HFF-Myc (cell line): ENCODE results near the gene ICAM3.

Experiments
- DNase-seq: peaks from one replicate; pipeline ENCODE4 v3.0.0-alpha.2; 2011; ENCODE audit warnings: low read depth; ENCODE audit errors: extremely low read depth
- H3K4me3 ChIP-seq: replicated peaks from 2 replicates; pipeline ENCODE4 v1.5.1; 2011; ENCODE audit warnings: low read depth, mild to moderate bottlenecking, control low read depth, low read length
- CTCF ChIP-seq: IDR thresholded peaks from 2 replicates; pipeline ENCODE4 v1.5.1; 2012; ENCODE audit warnings: mild to moderate bottlenecking, low read depth, low read length, control low read depth; ENCODE audit errors: missing control alignments

ICAM3 gene

GRCh38 chr19:10317045-10317856 is 22.2 kb downstream of the ICAM3 start:
- no peak overlapping the region for H3K4me3 ChIP-seq
- no peak for DNase-seq
- TF ChIP-seq CTCF = no peak

- no peak for TF ChIP-seq CTCF
- DNase-seq = no peak
- H3K4me3 ChIP-seq = peak overlapping the region; percentile 60
Observed at GRCh38 chr19:10316229-10317044, 23.0 kb downstream of the ICAM3 start.

GRCh38 chr19:10315335-10316214 is 23.8 kb downstream of the ICAM3 start, which contains the start of gene FDX2:
Gene FDX2, minus strand, starts transcription at chr19:10316015. Its CDS starts 19 bp downstream, at chr19:10315996.
- DNase-seq = peak; percentile 63
- no peak for TF ChIP-seq CTCF
- peak within 1 kb of the TSS; percentile 60 for H3K4me3 ChIP-seq

GRCh38 chr19:10309423-10309822 is 30.0 kb downstream of the ICAM3 start, which contains the start of gene ZGLP1:
Gene ZGLP1, minus strand, starts transcription at chr19:10309815.
- no peak within 1 kb of the TSS for H3K4me3 ChIP-seq

GRCh38 chr19:10306327-10306726 is 33.1 kb downstream of the ICAM3 start:
- DNase-seq = no peak
- H3K4me3 ChIP-seq = no peak overlapping the region
- TF ChIP-seq CTCF = no peak

More at GRCh38 chr19:10309423-10309822, 30.0 kb downstream of the ICAM3 start, which contains the start of gene ZGLP1:
- no peak for TF ChIP-seq CTCF
- no peak for DNase-seq
